Endothelial cell (in vitro differentiated cells): ENCODE results near the gene ABCB1. TPM values are rescaled to one million over a fixed set of nuclear protein-coding genes. Genes with fewer than 3 reads are reported as not detected.
"Not testable (repeated sequence)": the region's sequence is repeated elsewhere in the genome, so short reads cannot be mapped to it uniquely, and the experiment has no call there.

Experiments
- DNase-seq: peaks from one replicate; pipeline ENCODE4 v3.0.0; 2021; ENCODE audit warnings: low spot score
- H3K27ac Mint-ChIP-seq: one replicate; pipeline ENCODE4 v1.8.0; 2021; ENCODE audit warnings: mixed read lengths, inconsistent platforms; ENCODE audit not compliant: unreplicated experiment
- H3K27me3 Mint-ChIP-seq: one replicate; pipeline ENCODE4 v1.8.0; 2021; ENCODE audit warnings: mild to moderate bottlenecking, moderate library complexity, mixed read lengths, inconsistent platforms; ENCODE audit not compliant: unreplicated experiment
- H3K36me3 Mint-ChIP-seq: one replicate; pipeline ENCODE4 v1.8.0; 2021; ENCODE audit warnings: mild to moderate bottlenecking, low read depth, mixed read lengths, inconsistent platforms; ENCODE audit not compliant: unreplicated experiment
- H3K4me1 Mint-ChIP-seq: one replicate; pipeline ENCODE4 v1.8.0; 2021; ENCODE audit warnings: mild to moderate bottlenecking, mixed read lengths, inconsistent platforms; ENCODE audit not compliant: unreplicated experiment
- H3K4me3 Mint-ChIP-seq: one replicate; pipeline ENCODE4 v1.8.0; 2021; ENCODE audit warnings: mild to moderate bottlenecking, mixed read lengths, inconsistent platforms; ENCODE audit not compliant: unreplicated experiment
- H3K9me3 Mint-ChIP-seq: one replicate; pipeline ENCODE4 v1.8.0; 2021; ENCODE audit warnings: mixed read lengths, inconsistent platforms; ENCODE audit not compliant: unreplicated experiment
- total RNA-seq: library from RNA; stranded (reverse); fragmentation: NEBNext Ultra II Directional; extraction: Animal tissue kit (Norgen Biotek cat#: 25700); gene quantifications from one replicate; pipeline ENCODE4 v1.2.1, GENCODE V29; 2021; ENCODE audit not compliant: unreplicated experiment
- TF ChIP-seq, protein P1 (sequence below): fragments of 200-600 bp; sonication (generic); IDR thresholded peaks from one replicate; pipeline ENCODE4 v1.5.0; 2021; ENCODE audit warnings: antibody characterized with exemption; ENCODE audit not compliant: unreplicated experiment

Gene ABCB1
- total RNA-seq, 1 donor from 2014 or later = 1.0 TPM

DNA sequence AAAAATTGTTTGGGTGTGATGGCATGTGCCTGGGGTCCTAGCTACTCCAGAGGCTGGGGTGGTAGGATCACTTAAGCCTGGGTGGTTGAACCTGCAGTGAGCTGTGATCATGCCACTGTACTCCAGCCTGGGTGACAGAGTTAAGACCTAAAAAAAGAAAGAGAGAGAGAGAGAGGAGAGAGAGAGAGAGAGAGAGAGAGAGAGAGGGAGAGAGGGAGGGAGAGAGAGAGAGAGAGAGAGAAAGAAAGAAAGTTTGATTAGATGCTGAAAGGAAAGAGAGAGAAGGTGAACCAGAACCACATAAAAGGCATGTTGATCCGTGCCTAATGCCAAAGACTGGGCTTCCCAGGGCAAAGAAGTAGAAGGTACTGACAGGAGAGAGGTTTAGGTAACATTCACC, 11.1 kb downstream of the ABCB1 start:
- Mint-ChIP-seq H3K27me3 (no peaks in the 10 kb centered on the region), H3K27ac (no peak overlapping the region), H3K36me3 (no peaks in the 10 kb centered on the region), H3K4me3 (no peak overlapping the region), H3K4me1 (peaks cover 6% of the 10 kb centered on the region), H3K9me3 (no peaks in the 10 kb centered on the region)
- no peak for DNase-seq
- TF ChIP-seq, protein P1, sequence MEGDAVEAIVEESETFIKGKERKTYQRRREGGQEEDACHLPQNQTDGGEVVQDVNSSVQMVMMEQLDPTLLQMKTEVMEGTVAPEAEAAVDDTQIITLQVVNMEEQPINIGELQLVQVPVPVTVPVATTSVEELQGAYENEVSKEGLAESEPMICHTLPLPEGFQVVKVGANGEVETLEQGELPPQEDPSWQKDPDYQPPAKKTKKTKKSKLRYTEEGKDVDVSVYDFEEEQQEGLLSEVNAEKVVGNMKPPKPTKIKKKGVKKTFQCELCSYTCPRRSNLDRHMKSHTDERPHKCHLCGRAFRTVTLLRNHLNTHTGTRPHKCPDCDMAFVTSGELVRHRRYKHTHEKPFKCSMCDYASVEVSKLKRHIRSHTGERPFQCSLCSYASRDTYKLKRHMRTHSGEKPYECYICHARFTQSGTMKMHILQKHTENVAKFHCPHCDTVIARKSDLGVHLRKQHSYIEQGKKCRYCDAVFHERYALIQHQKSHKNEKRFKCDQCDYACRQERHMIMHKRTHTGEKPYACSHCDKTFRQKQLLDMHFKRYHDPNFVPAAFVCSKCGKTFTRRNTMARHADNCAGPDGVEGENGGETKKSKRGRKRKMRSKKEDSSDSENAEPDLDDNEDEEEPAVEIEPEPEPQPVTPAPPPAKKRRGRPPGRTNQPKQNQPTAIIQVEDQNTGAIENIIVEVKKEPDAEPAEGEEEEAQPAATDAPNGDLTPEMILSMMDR = no peak

DNA sequence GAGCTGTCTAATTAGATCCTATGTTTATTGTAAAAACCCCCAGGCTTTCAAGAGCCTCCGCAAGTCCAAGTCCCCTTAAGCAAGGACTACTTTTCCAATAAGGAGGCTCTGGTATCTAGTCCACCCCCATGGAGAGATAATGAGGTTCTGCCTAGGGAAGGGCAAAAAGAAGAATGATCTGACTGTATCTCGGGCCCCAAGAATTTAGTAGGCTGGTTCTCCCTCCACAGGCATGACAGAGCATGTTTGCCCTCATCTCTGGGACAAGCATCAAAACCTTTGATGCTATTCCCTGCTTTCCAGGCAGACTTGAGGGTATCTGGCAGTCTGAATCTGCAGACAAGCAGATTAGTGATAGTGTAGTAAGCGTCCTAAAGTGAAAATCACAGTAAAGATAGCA, 19.0 kb downstream of the ABCB1 start:
- no peak overlapping the region for H3K4me3 Mint-ChIP-seq

DNA sequence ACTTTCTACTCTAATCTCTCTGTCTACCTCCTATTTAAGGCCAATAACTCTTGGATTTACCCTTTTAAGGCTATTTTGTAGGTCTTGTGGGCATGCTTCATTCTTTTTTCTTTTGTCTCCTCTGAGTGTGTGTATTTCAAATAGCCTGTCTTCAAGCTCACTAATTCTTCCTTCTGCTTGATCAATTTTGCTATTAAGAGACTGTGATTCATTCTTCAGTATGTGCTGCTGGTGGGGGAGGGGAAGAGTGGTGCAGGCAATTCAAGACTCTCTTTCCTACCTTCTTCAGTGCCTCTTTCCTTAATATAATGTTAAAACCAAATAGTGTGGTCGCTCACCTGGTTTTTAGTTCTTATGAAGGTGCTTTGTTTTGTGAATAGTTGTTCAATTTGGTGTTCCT, 20.0 kb downstream of the ABCB1 start:
- no peak for DNase-seq
- H3K27ac Mint-ChIP-seq = no peak overlapping the region
- H3K27me3 Mint-ChIP-seq = no peaks in the 10 kb centered on the region
- no peaks in the 10 kb centered on the region for H3K9me3 Mint-ChIP-seq
- TF ChIP-seq, protein P1 = no peak
- H3K4me1 Mint-ChIP-seq = no peaks in the 10 kb centered on the region
- no peaks in the 10 kb centered on the region for H3K36me3 Mint-ChIP-seq
- no peak overlapping the region for H3K4me3 Mint-ChIP-seq

More for the DNA sequence above, 19.0 kb downstream of the ABCB1 start:
- TF ChIP-seq, protein P1 = no peak
- H3K27me3 Mint-ChIP-seq = no peaks in the 10 kb centered on the region
- no peaks in the 10 kb centered on the region for H3K36me3 Mint-ChIP-seq
- no peak overlapping the region for H3K27ac Mint-ChIP-seq
- DNase-seq = no peak
- H3K4me1 Mint-ChIP-seq = peaks cover 6% of the 10 kb centered on the region
- H3K9me3 Mint-ChIP-seq = no peaks in the 10 kb centered on the region

DNA sequence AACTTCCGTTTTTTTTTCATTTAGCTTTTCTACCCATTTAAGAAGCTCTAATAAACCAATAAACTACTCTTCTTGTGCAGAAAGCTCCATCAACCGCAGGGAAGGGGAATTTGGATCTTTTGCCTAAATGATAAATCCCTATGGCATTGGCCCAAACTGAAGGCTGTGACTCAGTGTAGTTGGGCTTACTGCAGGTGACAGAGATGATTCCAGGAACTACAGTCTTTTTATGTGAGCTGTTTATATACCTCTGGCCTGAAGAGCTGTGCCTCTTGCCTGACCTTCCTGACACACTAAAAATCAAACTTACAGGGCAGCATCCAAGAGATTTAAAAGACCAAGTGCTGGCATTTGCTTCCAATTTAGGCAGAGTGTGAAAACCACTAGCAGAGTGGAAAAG, 25.2 kb downstream of the ABCB1 start:
- no peaks in the 10 kb centered on the region for H3K36me3 Mint-ChIP-seq
- no peak overlapping the region for H3K27ac Mint-ChIP-seq
- H3K9me3 Mint-ChIP-seq = no peaks in the 10 kb centered on the region

DNA sequence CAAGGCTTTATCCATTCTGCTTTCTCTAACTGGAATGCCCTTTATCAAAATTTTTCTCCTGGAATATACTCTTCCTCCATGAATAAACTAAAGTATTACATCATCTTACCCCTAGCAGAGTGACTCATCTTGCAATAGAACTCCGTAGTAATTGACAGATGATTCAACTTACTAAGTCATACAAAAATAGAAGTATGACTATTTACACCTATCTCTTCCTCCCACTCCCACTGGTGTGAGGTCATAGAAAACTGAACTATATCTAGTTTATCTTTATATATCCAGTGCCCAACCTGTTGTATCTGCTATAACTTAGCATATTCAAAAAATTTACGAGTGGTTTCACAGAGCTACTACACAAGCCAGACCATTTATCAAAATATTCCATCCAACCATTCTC, 26.1 kb downstream of the ABCB1 start:
- Mint-ChIP-seq H3K4me3 (no peak overlapping the region), H3K36me3 (no peaks in the 10 kb centered on the region), H3K27me3 (no peaks in the 10 kb centered on the region), H3K27ac (no peak overlapping the region), H3K9me3 (no peaks in the 10 kb centered on the region), H3K4me1 (no peaks in the 10 kb centered on the region)
- TF ChIP-seq, protein P1 = no peak
- DNase-seq = no peak

More for the DNA sequence above, 25.2 kb downstream of the ABCB1 start:
- Mint-ChIP-seq H3K4me3 (no peak overlapping the region), H3K27me3 (no peaks in the 10 kb centered on the region), H3K4me1 (no peaks in the 10 kb centered on the region)
- TF ChIP-seq, protein P1 = no peak
- DNase-seq = no peak

DNA sequence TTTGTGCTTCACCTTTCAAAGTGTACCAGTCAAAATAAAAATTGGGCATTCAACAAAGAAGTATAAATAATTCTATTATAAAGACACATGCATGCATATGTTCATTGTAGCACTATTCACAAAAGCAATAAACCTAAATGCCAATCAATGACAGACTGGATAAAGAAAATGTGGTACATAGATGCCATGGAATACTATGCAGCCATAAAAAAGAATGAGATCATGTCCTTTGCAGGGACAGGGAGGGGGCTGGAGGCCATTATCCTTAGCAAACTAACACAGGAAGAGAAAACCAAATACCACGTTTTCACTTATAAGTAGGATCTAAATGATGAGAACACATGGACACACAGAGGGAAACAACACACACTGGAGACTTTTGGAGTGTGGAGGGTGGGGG, 28.2 kb downstream of the ABCB1 start:
- H3K27ac Mint-ChIP-seq, H3K4me3 Mint-ChIP-seq, H3K4me1 Mint-ChIP-seq, H3K27me3 Mint-ChIP-seq, H3K9me3 Mint-ChIP-seq, H3K36me3 Mint-ChIP-seq, DNase-seq: not testable (repeated sequence)
